HepG2 (cell line): Measurements from ENCODE around the gene DHX8. TPM values are rescaled to one million over a fixed set of nuclear protein-coding genes. Genes with fewer than 3 reads are reported as not detected.

Experiments
- ATAC-seq: fragments of 200-7000 bp; cut with Tn5 transposase; 3 replicates; pipeline ENCODE4 v1.9.1; 2020; ENCODE audit warnings: mild to moderate bottlenecking, moderate library complexity
- BruUV-seq: library from RNA; stranded (reverse); fragments of 400-500 nt; replicated peaks from 2 replicates; lab custom pipeline; 2021; lab: Mats Ljungman, UMichigan
- CTCF ChIA-PET: fragments of 300-600 bp; formaldehyde crosslinking; extraction: SDS; loops from one replicate; lab custom pipeline; 2021; ENCODE audit warnings: low total read pairs, inconsistent platforms, low intra/inter-chr PET ratio; lab: Yijun Ruan, JAX
- POLR2A ChIA-PET: fragments of 350-600 bp; sonication (Branson Sonifier 250); formaldehyde crosslinking; loops from one replicate; lab custom pipeline; 2020; ENCODE audit warnings: antibody characterized with exemption, inconsistent platforms; lab: Yijun Ruan, JAX
- DNase-seq: peaks from one replicate; pipeline ENCODE4 v3.0.0-alpha.2; 2015; ENCODE audit warnings: low spot score
- FAIRE-seq: peaks from 3 replicates; lab custom pipeline; 2011; peaks lifted over from hg19 to GRCh38; lab: Jason Lieb, UNC
- H2AFZ ChIP-seq: one replicate; pipeline ENCODE4 v1.6.1; 2011; ENCODE audit warnings: low read length, inconsistent platforms
- H3K27ac ChIP-seq: fragments of 300-600 bp; 3 replicates; pipeline ENCODE4 v1.8.0; 2011; ENCODE audit warnings: mixed run types, mild to moderate bottlenecking, mixed read lengths, low read length, inconsistent platforms; ENCODE audit not compliant: insufficient read depth; ENCODE audit errors: extremely low read length
- H3K27me3 ChIP-seq, 2 experiments: fragments of 200-600 bp in 1 of 2; 2 replicates in 1 of 2; 3 replicates in 1 of 2; pipeline versions ENCODE4 v1.6.0 to v1.8.0; 2011; ENCODE audit warnings: low read length in 2 of 2, mild to moderate bottlenecking in 2 of 2, moderate library complexity in 2 of 2, inconsistent platforms in 1 of 2; ENCODE audit not compliant: insufficient read depth in 2 of 2, control insufficient read depth in 1 of 2
- H3K36me3 ChIP-seq, 2 experiments: fragments of 200-600 bp in 1 of 2; replicated peaks in 1 of 2; 2 replicates in 1 of 2; 3 replicates in 1 of 2; pipeline versions ENCODE4 v1.5.1 to v1.8.0; 2011; ENCODE audit warnings: low read length in 2 of 2, inconsistent platforms in 1 of 2; ENCODE audit not compliant: insufficient read depth in 2 of 2, control insufficient read depth in 1 of 2
- H3K4me1 ChIP-seq: 2 replicates; pipeline ENCODE4 v1.5.1; 2012; ENCODE audit warnings: low read length, inconsistent platforms; ENCODE audit not compliant: insufficient read depth
- H3K4me2 ChIP-seq: 2 replicates; pipeline ENCODE4 v1.6.0; 2011; ENCODE audit warnings: low read depth, low read length, inconsistent platforms
- H3K4me3 ChIP-seq, 3 experiments: fragments of 200-600 bp in 1 of 3; sonication (generic), shearing (Covaris generic) in 1 of 3; replicated peaks in 1 of 3; 2 replicates each; pipeline ENCODE4 v1.5.1; 2011 to 2016; ENCODE audit warnings: low read length in 3 of 3, inconsistent platforms in 2 of 3, low read depth in 2 of 3, mild to moderate bottlenecking in 2 of 3, control low read depth in 1 of 3, mixed read lengths in 1 of 3; ENCODE audit not compliant: insufficient read depth in 1 of 3
- H3K79me2 ChIP-seq: one replicate; pipeline ENCODE4 v1.6.1; 2011; ENCODE audit warnings: low read length, inconsistent platforms; ENCODE audit not compliant: insufficient read depth
- H3K9ac ChIP-seq: 2 replicates; pipeline ENCODE4 v1.6.0; 2011; ENCODE audit warnings: mild to moderate bottlenecking, low read depth, low read length, inconsistent platforms; ENCODE audit not compliant: insufficient read depth
- H3K9me3 ChIP-seq: 2 replicates; pipeline ENCODE4 v1.5.1; 2012; ENCODE audit warnings: mild to moderate bottlenecking, low read length
- H4K20me1 ChIP-seq: 2 replicates; pipeline ENCODE4 v1.6.0; 2011; ENCODE audit warnings: inconsistent platforms, mild to moderate bottlenecking, low read length, moderate library complexity; ENCODE audit not compliant: insufficient read depth
- BRD4 ChIP-seq: sonication (generic); formaldehyde crosslinking; IDR thresholded peaks from 2 replicates; pipeline ENCODE4 v1.4.0; 2020; ENCODE audit warnings: missing genetic modification reagents
- CENPX ChIP-seq: sonication (generic); formaldehyde crosslinking; IDR thresholded peaks from 2 replicates; pipeline ENCODE4 v1.9.0; 2021; ENCODE audit warnings: mild to moderate bottlenecking, missing genetic modification reagents, moderate library complexity
- ETS1 ChIP-seq: sonication (generic); formaldehyde crosslinking; IDR thresholded peaks from 2 replicates; pipeline ENCODE4 v1.4.0; 2020; ENCODE audit warnings: missing genetic modification reagents
- NFAT5 ChIP-seq: sonication (generic); formaldehyde crosslinking; IDR thresholded peaks from 2 replicates; pipeline ENCODE4 v1.4.0; 2020; ENCODE audit warnings: missing genetic modification reagents
- PBX2 ChIP-seq: IDR thresholded peaks from 2 replicates; pipeline ENCODE4 v1.6.1; 2016; ENCODE audit warnings: control low read depth
- SRSF1 ChIP-seq: fragments of 200-400 bp; formaldehyde crosslinking; optimal IDR thresholded peaks from 2 replicates; pipeline ENCODE3; 2017; ENCODE audit warnings: mild to moderate bottlenecking, low read depth, low read length, moderate library complexity
- THRA ChIP-seq: sonication (generic); formaldehyde crosslinking; IDR thresholded peaks from 2 replicates; pipeline ENCODE4 v1.4.0; 2020; ENCODE audit warnings: missing genetic modification reagents, borderline replicate concordance
- ZBTB20 ChIP-seq: sonication (generic); formaldehyde crosslinking; IDR thresholded peaks from 2 replicates; pipeline ENCODE4 v1.8.1; 2023; ENCODE audit warnings: missing genetic modification reagents, low read depth, mild to moderate bottlenecking, borderline replicate concordance
- ZC3H13 ChIP-seq: sonication (generic); formaldehyde crosslinking; IDR thresholded peaks from 2 replicates; pipeline ENCODE4 v1.8.1; 2023; ENCODE audit warnings: mild to moderate bottlenecking, missing genetic modification reagents, moderate library complexity
- ZFY ChIP-seq: sonication (generic); formaldehyde crosslinking; IDR thresholded peaks from 2 replicates; pipeline ENCODE4 v1.4.0; 2020; ENCODE audit warnings: missing genetic modification reagents
- ZNF800 ChIP-seq: sonication (generic); formaldehyde crosslinking; IDR thresholded peaks from 2 replicates; pipeline ENCODE4 v1.4.0; 2020; ENCODE audit warnings: missing genetic modification reagents
- WGBS: methylation state at CpG from one replicate; pipeline ENCODE4 v1.1.6; 2017; ENCODE audit warnings: low lambda C conversion rate; 5-methylcytosine and 5-hydroxymethylcytosine counted together
- in situ Hi-C: cut with HindIII; loops from 2 replicates; pipeline ENCODE4 v1.10.0; 2017; ENCODE audit warnings: low pct_unique_long_range_greater_than_20kb; ENCODE audit not compliant: extremely low pct_ligation_motif_present
- intact Hi-C: fragments of 100-400 bp; cut with micrococcal nuclease; formaldehyde crosslinking; loops from one replicate; pipeline ENCODE4 v1.10.0; 2022; ENCODE audit not compliant: unreplicated experiment
- polyA plus RNA-seq, 8 experiments: library from polyadenylated mRNA; depleted of rRNA in 3 of 8; stranded (reverse) in 7 of 8; unstranded in 1 of 8; fragments of >200 nt; fragmentation: Illumina TruSeq in 4 of 8; extraction: Trizol in 4 of 8; gene quantifications; 2 replicates each; pipeline versions ENCODE4 v1.2.1 to v1.2.3, GENCODE V29; 2011 to 2016; ENCODE audit warnings: low read depth in 4 of 8, missing spikeins in 1 of 8, mixed read lengths in 1 of 8; ENCODE audit not compliant: insufficient read depth in 1 of 8
- total RNA-seq, 5 experiments: library from RNA; depleted of rRNA; stranded (reverse); fragments of >200 nt; fragmentation: Illumina TruSeq; extraction: Trizol; gene quantifications; 2 replicates each; pipeline ENCODE4 v1.2.3, GENCODE V29; 2016; ENCODE audit warnings: low read depth in 1 of 5

DHX8 gene
- total and polyA plus RNA-seq, 2 of the 13 experiments (the other 11 are each of a cell fraction or from before 2014, with no cell fraction given): 24.8 to 48.9 TPM

GRCh38 chr17:43528988-43529814, 45.4 kb downstream of the DHX8 start:
- WGBS: 93% methylated on average over 20 of the region's 20 CpGs
- BruUV-seq: TSS peak; percentile 52
- peaks cover 10% of the 10 kb centered on the region for H3K79me2 ChIP-seq
- peak overlapping the region in 1 of 3 experiments; percentile 58; a peak in 1 of 6 replicates for H3K4me3 ChIP-seq
- H2AFZ ChIP-seq: no peak overlapping the region
- peaks cover 96% of the 10 kb centered on the region for H3K4me1 ChIP-seq
- ChIA-PET POLR2A (interaction anchor here (0.6 to 23.9 kb wide), 13 partner anchors 16 to 168 kb away, joined by 3 to 1546 read pairs (median 5); partner anchors contain the start of gene ETV4), CTCF (no interaction called here)
- H3K9me3 ChIP-seq: no peaks in the 10 kb centered on the region
- no peaks in the 10 kb centered on the region for H3K27me3 ChIP-seq
- in situ Hi-C loops (loop anchor here (5.0 kb wide), 1 partner anchor 43 kb away; no protein-coding TSS in a partner anchor), intact Hi-C loops (loop anchor here (10.0 kb wide), 1 partner anchor 236 kb away; no protein-coding TSS in a partner anchor)
- peak overlapping the region; percentile 96 for H3K27ac ChIP-seq
- FAIRE-seq: no peak
- peaks cover 18 to 47% of the 10 kb centered on the region in 2 experiments for H3K36me3 ChIP-seq
- H3K4me2 ChIP-seq: peak overlapping the region; percentile 87
- no peak for ATAC-seq
- peak overlapping the region; percentile 81 for H3K9ac ChIP-seq
- no peak for DNase-seq
- no peaks in the 10 kb centered on the region for H4K20me1 ChIP-seq
- TF ChIP-seq BRD4 (no peak), ETS1 (CRISPR knock-in tag) (no peak), ZNF800 (CRISPR knock-in tag) (no peak), ZFY (no peak), CENPX (CRISPR knock-in tag) (no peak), PBX2 (no peak), THRA (CRISPR knock-in tag) (no peak), ZBTB20 (0 out of 2 replicates have a peak, but pooled peaks have one; percentile 63), ZC3H13 (CRISPR knock-in tag) (0 out of 2 replicates have a peak, but pooled peaks have one; percentile 3), SRSF1 (no peak), NFAT5 (CRISPR knock-in tag) (no peak)
